Ascending aorta (tissue), 2 donors: ENCODE measurements around the gene GFRA1. TPM values are rescaled to one million over a fixed set of nuclear protein-coding genes. Genes with fewer than 3 reads are reported as not detected.

Source experiments
- DNase-seq, 2 donors: peaks; one replicate each; pipeline ENCODE4 v3.0.0-alpha.2; 2019; ENCODE audit warnings: low spot score in 2 of 2
- H3K27ac ChIP-seq, 2 donors: fragments of 200-600 bp; sonication (generic); one replicate each; pipeline ENCODE4 v1.5.1; 2016 to 2017; ENCODE audit warnings: mild to moderate bottlenecking in 1 of 2
- H3K27me3 ChIP-seq: fragments of 200-600 bp; sonication (generic); one replicate; pipeline ENCODE4 v1.5.1; 2017
- H3K36me3 ChIP-seq, 2 donors: fragments of 200-600 bp; sonication (generic); one replicate each; pipeline ENCODE4 v1.5.1; 2016
- H3K4me1 ChIP-seq, 2 donors: fragments of 200-600 bp; sonication (generic); one replicate each; pipeline ENCODE4 v1.5.1; 2016 to 2017; ENCODE audit warnings: mild to moderate bottlenecking in 1 of 2
- H3K4me3 ChIP-seq, 2 donors: fragments of 200-600 bp; sonication (generic); one replicate each; pipeline ENCODE4 v1.5.1; 2016 to 2017; ENCODE audit warnings: mild to moderate bottlenecking in 1 of 2
- H3K9me3 ChIP-seq, 2 donors: fragments of 200-600 bp; sonication (generic); one replicate each; pipeline ENCODE4 v1.5.1; 2016
- CTCF ChIP-seq, 3 experiments: fragments of 200-600 bp in 2 of 3; fragments of 450-650 bp in 1 of 3; sonication (generic) in 2 of 3; IDR thresholded peaks; one replicate each; pipeline ENCODE4 v1.5.1; 2016 to 2019; ENCODE audit warnings: antibody characterized with exemption in 3 of 3, mild to moderate bottlenecking in 1 of 3, moderate library complexity in 1 of 3
- intact Hi-C: fragments of 100-400 bp; cut with DNase I; formaldehyde crosslinking; loops from one replicate; pipeline ENCODE4 v1.15.1; 2023
- total RNA-seq: library from RNA; depleted of rRNA; stranded (reverse); fragments of >200 nt; gene quantifications from one replicate; pipeline ENCODE4 v1.1.0, GENCODE V29; 2016

The GFRA1 gene
- total RNA-seq, 1 donor from 2014 or later: 7.0 TPM

- Histone ChIP-seq H3K27ac (no peak overlapping the region), H3K4me1 (peaks cover 0 to 5% of the 10 kb centered on the region in 2 donors), H3K36me3 (no peaks in the 10 kb centered on the region), H3K27me3 (no peaks in the 10 kb centered on the region), H3K9me3 (no peaks in the 10 kb centered on the region), H3K4me3 (no peak overlapping the region)
- intact Hi-C loops: no loop called here
- no peak for TF ChIP-seq CTCF (IDR thresholded peaks at IDR 0.05)
- DNase-seq: no peak
These were observed 257.2 kb downstream of the GFRA1 start for GRCh38 chr10:116015583-116016333.

GRCh38 chr10:116014871-116015582 is 258.0 kb downstream of the GFRA1 start:
- Histone ChIP-seq H3K27me3 (no peaks in the 10 kb centered on the region), H3K36me3 (no peaks in the 10 kb centered on the region), H3K4me3 (no peak overlapping the region), H3K27ac (no peak overlapping the region), H3K9me3 (no peaks in the 10 kb centered on the region), H3K4me1 (peaks cover 0 to 5% of the 10 kb centered on the region in 2 donors)
- DNase-seq: no peak
- no peak for TF ChIP-seq CTCF (IDR thresholded peaks at IDR 0.05)
- intact Hi-C loops: no loop called here

GRCh38 chr10:116014326-116014725 is 258.7 kb downstream of the GFRA1 start:
- Histone ChIP-seq H3K27ac (no peak overlapping the region), H3K9me3 (no peaks in the 10 kb centered on the region), H3K36me3 (no peaks in the 10 kb centered on the region), H3K27me3 (no peaks in the 10 kb centered on the region), H3K4me1 (peaks cover 0 to 5% of the 10 kb centered on the region in 2 donors), H3K4me3 (no peak overlapping the region)
- intact Hi-C loops: no loop called here
- TF ChIP-seq CTCF (IDR thresholded peaks at IDR 0.05): no peak
- DNase-seq: no peak

GRCh38 chr10:116011929-116012328 is 261.1 kb downstream of the GFRA1 start:
- no peak for TF ChIP-seq CTCF (IDR thresholded peaks at IDR 0.05)
- Histone ChIP-seq H3K27ac (no peak overlapping the region), H3K27me3 (no peaks in the 10 kb centered on the region), H3K36me3 (no peaks in the 10 kb centered on the region), H3K4me3 (no peak overlapping the region), H3K4me1 (peaks cover 0 to 5% of the 10 kb centered on the region in 2 donors), H3K9me3 (no peaks in the 10 kb centered on the region)
- no peak for DNase-seq
- intact Hi-C loops: no loop called here

- H3K36me3 ChIP-seq: no peaks in the 10 kb centered on the region
- H3K4me1 ChIP-seq: no peaks in the 10 kb centered on the region
- intact Hi-C loops: no loop called here
- DNase-seq: no peak
- no peaks in the 10 kb centered on the region for H3K27me3 ChIP-seq
- no peak overlapping the region for H3K4me3 ChIP-seq
- H3K9me3 ChIP-seq: no peaks in the 10 kb centered on the region
- no peak for TF ChIP-seq CTCF (IDR thresholded peaks at IDR 0.05)
- H3K27ac ChIP-seq: no peak overlapping the region
These were observed 265.6 kb downstream of the GFRA1 start for GRCh38 chr10:116007256-116007891.

Other genes with a start within 250 kb of the GFRA1 start
- not detected for gene CCDC172, start 51.2 kb upstream of the GFRA1 start, total RNA-seq
- not detected for gene PNLIPRP3, start 154.6 kb upstream of the GFRA1 start, total RNA-seq